WTC11 (cell line): Measurements from ENCODE around the gene SWT1. TPM values are rescaled to one million over a fixed set of nuclear protein-coding genes. Genes with fewer than 3 reads are reported as not detected.

Experiments
- ATAC-seq: fragments of 200-7000 bp; cut with Tn5 transposase; 2 replicates; pipeline ENCODE4 v1.10.0; 2021; ENCODE audit warnings: mild to moderate bottlenecking, moderate library complexity
- CTCF ChIA-PET: fragments of 300-600 bp; sonication (Branson Sonifier 250); formaldehyde crosslinking; loops from one replicate; lab custom pipeline; 2021; ENCODE audit warnings: antibody characterized with exemption; lab: Charles Lee
- POLR2A ChIA-PET: fragments of 350-600 bp; sonication (Branson Sonifier 250); formaldehyde crosslinking; loops from one replicate; lab custom pipeline; 2021; ENCODE audit warnings: antibody characterized with exemption; lab: Charles Lee
- DNase-seq: peaks from one replicate; pipeline ENCODE4 v3.0.0; 2021; ENCODE audit warnings: low spot score
- H3K27ac Mint-ChIP-seq: 2 replicates; pipeline ENCODE4 v1.8.0; 2021; ENCODE audit warnings: mixed read lengths
- H3K27me3 Mint-ChIP-seq: 2 replicates; pipeline ENCODE4 v1.8.0; 2021; ENCODE audit warnings: low read depth, mild to moderate bottlenecking, moderate library complexity, mixed read lengths
- H3K36me3 Mint-ChIP-seq: 2 replicates; pipeline ENCODE4 v1.8.0; 2021; ENCODE audit warnings: mixed read lengths
- H3K4me1 Mint-ChIP-seq: 2 replicates; pipeline ENCODE4 v1.8.0; 2022; ENCODE audit warnings: mixed read lengths
- H3K4me3 Mint-ChIP-seq: 2 replicates; pipeline ENCODE4 v1.8.0; 2021; ENCODE audit warnings: mild to moderate bottlenecking, moderate library complexity, mixed read lengths
- H3K9me3 Mint-ChIP-seq: 2 replicates; pipeline ENCODE4 v1.8.0; 2021; ENCODE audit warnings: mixed read lengths
- ARID4B ChIP-seq: sonication (generic); formaldehyde crosslinking; IDR thresholded peaks from 2 replicates; pipeline ENCODE4 v1.8.0; 2023; ENCODE audit warnings: missing genetic modification reagents, mild to moderate bottlenecking, borderline replicate concordance
- CREB1 ChIP-seq: sonication (generic); formaldehyde crosslinking; IDR thresholded peaks from 2 replicates; pipeline ENCODE4 v1.8.0; 2023; ENCODE audit warnings: mild to moderate bottlenecking, missing genetic modification reagents
- ETV6 ChIP-seq: sonication (generic); formaldehyde crosslinking; IDR thresholded peaks from 2 replicates; pipeline ENCODE4 v1.8.1; 2022; ENCODE audit warnings: mild to moderate bottlenecking, missing genetic modification reagents
- FOXJ3 ChIP-seq: sonication (generic); formaldehyde crosslinking; IDR thresholded peaks from 2 replicates; pipeline ENCODE4 v1.9.0; 2021; ENCODE audit warnings: missing genetic modification reagents, mild to moderate bottlenecking, borderline replicate concordance
- HMGA2 ChIP-seq: fragments of 250-450 bp; sonication (Bioruptor Pico); IDR thresholded peaks from 2 replicates; pipeline ENCODE4 v1.4.0; 2021; ENCODE audit warnings: mild to moderate bottlenecking, moderate library complexity
- KAT7 ChIP-seq: sonication (generic); formaldehyde crosslinking; IDR thresholded peaks from 2 replicates; pipeline ENCODE4 v1.8.1; 2023; ENCODE audit warnings: missing genetic modification reagents, mild to moderate bottlenecking, borderline replicate concordance
- MAX ChIP-seq: sonication (generic); formaldehyde crosslinking; IDR thresholded peaks from 2 replicates; pipeline ENCODE4 v1.8.0; 2022; ENCODE audit warnings: mild to moderate bottlenecking, missing genetic modification reagents
- MYBL2 ChIP-seq: sonication (generic); formaldehyde crosslinking; IDR thresholded peaks from 2 replicates; pipeline ENCODE4 v1.8.1; 2023; ENCODE audit warnings: mild to moderate bottlenecking, moderate library complexity, missing genetic modification reagents
- NFATC4 ChIP-seq: fragments of 250-450 bp; sonication (Bioruptor Pico); IDR thresholded peaks from 2 replicates; pipeline ENCODE4 v1.9.0; 2021; ENCODE audit warnings: mild to moderate bottlenecking
- STAT6 ChIP-seq: sonication (generic); formaldehyde crosslinking; conservative IDR thresholded peaks from 2 replicates; pipeline ENCODE4 v1.8.1; 2023; ENCODE audit warnings: mild to moderate bottlenecking, low read depth, missing genetic modification reagents, moderate library complexity
- TP53 ChIP-seq: sonication (generic); formaldehyde crosslinking; IDR thresholded peaks from 2 replicates; pipeline ENCODE4 v1.8.1; 2023; ENCODE audit warnings: mild to moderate bottlenecking, missing genetic modification reagents
- ZBTB21 ChIP-seq: sonication (generic); formaldehyde crosslinking; IDR thresholded peaks from 2 replicates; pipeline ENCODE4 v1.8.1; 2023; ENCODE audit warnings: mild to moderate bottlenecking, missing genetic modification reagents, borderline replicate concordance
- ZBTB43 ChIP-seq: sonication (generic); formaldehyde crosslinking; IDR thresholded peaks from 2 replicates; pipeline ENCODE4 v1.8.1; 2023; ENCODE audit warnings: mild to moderate bottlenecking, missing genetic modification reagents
- ZNF232 ChIP-seq: sonication (generic); formaldehyde crosslinking; IDR thresholded peaks from 2 replicates; pipeline ENCODE4 v1.8.0; 2022; ENCODE audit warnings: mild to moderate bottlenecking, missing genetic modification reagents
- ZNF423 ChIP-seq: fragments of 250-450 bp; sonication (Bioruptor Pico); IDR thresholded peaks from 2 replicates; pipeline ENCODE4 v2.1.2; 2022; ENCODE audit warnings: mild to moderate bottlenecking, moderate library complexity
- total RNA-seq: library from RNA; stranded (reverse); gene quantifications from 3 replicates; pipeline ENCODE4 v1.2.3, GENCODE V29; 2021
- TF ChIP-seq, protein P1 (sequence below): sonication (generic); formaldehyde crosslinking; IDR thresholded peaks from 2 replicates; pipeline ENCODE4 v1.8.1; 2022; ENCODE audit warnings: low read depth, mild to moderate bottlenecking, moderate library complexity, missing genetic modification reagents, borderline replicate concordance
- TF ChIP-seq, protein P2 (sequence below): fragments of 250-450 bp; sonication (Bioruptor Pico); IDR thresholded peaks from 2 replicates; pipeline ENCODE4 v1.8.0; 2021; ENCODE audit warnings: mild to moderate bottlenecking

SWT1 gene
- total RNA-seq, 1 experiment from 2014 or later, result 5.8 TPM

GRCh38 chr1:185151215-185151614, 5.8 kb upstream of the SWT1 start:
- DNase-seq (no peak), ATAC-seq (no peak)
- H3K27ac Mint-ChIP-seq, result no peak overlapping the region
- ChIA-PET CTCF (interaction anchor here (0.8 kb wide), 1 partner anchor 19 kb away, joined by 3 read pairs; no protein-coding TSS in a partner anchor), POLR2A (no interaction called here)
- H3K4me3 Mint-ChIP-seq, result no peak overlapping the region
- H3K4me1 Mint-ChIP-seq, result peaks cover 12% of the 10 kb centered on the region
- peaks cover 17% of the 10 kb centered on the region for H3K36me3 Mint-ChIP-seq
- no peaks in the 10 kb centered on the region for H3K9me3 Mint-ChIP-seq
- no peaks in the 10 kb centered on the region for H3K27me3 Mint-ChIP-seq
- TF ChIP-seq, protein P1, sequence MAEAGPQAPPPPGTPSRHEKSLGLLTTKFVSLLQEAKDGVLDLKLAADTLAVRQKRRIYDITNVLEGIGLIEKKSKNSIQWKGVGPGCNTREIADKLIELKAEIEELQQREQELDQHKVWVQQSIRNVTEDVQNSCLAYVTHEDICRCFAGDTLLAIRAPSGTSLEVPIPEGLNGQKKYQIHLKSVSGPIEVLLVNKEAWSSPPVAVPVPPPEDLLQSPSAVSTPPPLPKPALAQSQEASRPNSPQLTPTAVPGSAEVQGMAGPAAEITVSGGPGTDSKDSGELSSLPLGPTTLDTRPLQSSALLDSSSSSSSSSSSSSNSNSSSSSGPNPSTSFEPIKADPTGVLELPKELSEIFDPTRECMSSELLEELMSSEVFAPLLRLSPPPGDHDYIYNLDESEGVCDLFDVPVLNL (CRISPR knock-in tag), result no peak
- no peak for TF ChIP-seq TP53
- no peak for TF ChIP-seq ZNF232
- no peak for TF ChIP-seq MYBL2 (CRISPR knock-in tag)
- no peak for TF ChIP-seq ZBTB43 (CRISPR knock-in tag)
- TF ChIP-seq STAT6 (CRISPR knock-in tag), result no peak
- TF ChIP-seq NFATC4 (CRISPR knock-in tag), result no peak
- TF ChIP-seq CREB1 (CRISPR knock-in tag), result no peak
- TF ChIP-seq KAT7 (CRISPR knock-in tag), result no peak
- TF ChIP-seq, protein P2, sequence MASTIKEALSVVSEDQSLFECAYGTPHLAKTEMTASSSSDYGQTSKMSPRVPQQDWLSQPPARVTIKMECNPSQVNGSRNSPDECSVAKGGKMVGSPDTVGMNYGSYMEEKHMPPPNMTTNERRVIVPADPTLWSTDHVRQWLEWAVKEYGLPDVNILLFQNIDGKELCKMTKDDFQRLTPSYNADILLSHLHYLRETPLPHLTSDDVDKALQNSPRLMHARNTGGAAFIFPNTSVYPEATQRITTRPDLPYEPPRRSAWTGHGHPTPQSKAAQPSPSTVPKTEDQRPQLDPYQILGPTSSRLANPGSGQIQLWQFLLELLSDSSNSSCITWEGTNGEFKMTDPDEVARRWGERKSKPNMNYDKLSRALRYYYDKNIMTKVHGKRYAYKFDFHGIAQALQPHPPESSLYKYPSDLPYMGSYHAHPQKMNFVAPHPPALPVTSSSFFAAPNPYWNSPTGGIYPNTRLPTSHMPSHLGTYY (CRISPR knock-in tag), result no peak
- TF ChIP-seq HMGA2 (CRISPR knock-in tag), result no peak
- no peak for TF ChIP-seq FOXJ3
- TF ChIP-seq ARID4B (CRISPR knock-in tag), result no peak
- no peak for TF ChIP-seq ZBTB21 (CRISPR knock-in tag)
- no peak for TF ChIP-seq ETV6 (CRISPR knock-in tag)
- TF ChIP-seq MAX, result no peak
- no peak for TF ChIP-seq ZNF423 (CRISPR knock-in tag)
